Adrenal gland (tissue), 12 donors: ENCODE data around the gene COL16A1. TPM values are rescaled to one million over a fixed set of nuclear protein-coding genes. Genes with fewer than 3 reads are reported as not detected.
A peak's percentile ranks its signal among the peaks of the same experiment; 100 is the strongest.

Experiments
- DNase-seq, 7 donors: peaks; one replicate each; pipeline ENCODE4 v3.0.0-alpha.2; 2019 to 2020
- H3K27ac ChIP-seq, 5 donors: fragments of 200-600 bp; sonication (generic) in 4 of 5; 1 replicate in 3 of 5; 2 replicates in 2 of 5; pipeline versions ENCODE4 v1.5.1 to v1.8.0; 2016 to 2020; ENCODE audit warnings: mild to moderate bottlenecking in 1 of 5
- H3K27me3 ChIP-seq: fragments of 200-600 bp; 2 replicates; pipeline ENCODE4 v1.8.0; 2021
- H3K36me3 ChIP-seq, 2 donors: fragments of 200-600 bp; replicated peaks in 1 of 2; 1 replicate in 1 of 2; 2 replicates in 1 of 2; pipeline versions ENCODE4 v1.5.1 to v1.8.0; 2018 to 2022
- H3K4me1 ChIP-seq, 2 donors: fragments of 200-600 bp; replicated peaks in 1 of 2; 1 replicate in 1 of 2; 2 replicates in 1 of 2; pipeline versions ENCODE4 v1.5.1 to v1.8.0; 2018 to 2021
- H3K4me3 ChIP-seq, 4 donors: fragments of 200-600 bp; sonication (generic) in 3 of 4; one replicate each; pipeline ENCODE4 v1.5.1; 2016 to 2018
- H3K9me3 ChIP-seq, 3 donors: fragments of 200-600 bp; sonication (generic) in 1 of 3; replicated peaks in 1 of 3; 1 replicate in 2 of 3; 2 replicates in 1 of 3; pipeline versions ENCODE4 v1.5.1 to v1.8.0; 2016 to 2021
- CTCF ChIP-seq, 6 experiments: fragments of 450-650 bp in 4 of 6; fragments of 200-600 bp in 2 of 6; sonication (generic) in 1 of 6; IDR thresholded peaks; 1 replicate in 5 of 6; 2 replicates in 1 of 6; pipeline versions ENCODE4 v1.5.1 to v1.8.0; 2016 to 2021; ENCODE audit warnings: antibody characterized with exemption in 6 of 6, mild to moderate bottlenecking in 2 of 6, moderate library complexity in 1 of 6
- POLR2A ChIP-seq, 2 donors: fragments of 450-650 bp; IDR thresholded peaks; one replicate each; pipeline ENCODE4 v1.6.1; 2017; ENCODE audit warnings: antibody characterized with exemption in 2 of 2, mild to moderate bottlenecking in 2 of 2, moderate library complexity in 1 of 2
- WGBS, 4 donors: extraction: QIAGEN DNeasy Blood & Tissue Kit in 2 of 4; methylation state at CpG; one replicate each; pipeline versions ENCODE4 v1.1.5 to v1.1.7; 2013 to 2017; 5-methylcytosine and 5-hydroxymethylcytosine counted together
- intact Hi-C, 2 donors: fragments of 100-400 bp; cut with DNase I; formaldehyde crosslinking; loops; one replicate each; pipeline versions ENCODE4 v1.14.1 to v1.15.0; 2022 to 2023
- polyA plus RNA-seq, 3 donors: library from polyadenylated mRNA; stranded (reverse); fragments of 200-250 nt in 2 of 3; fragments of 350-450 nt in 1 of 3; fragmentation: Illumina TruSeq in 1 of 3; extraction: RNeasy Lipid Tissue Mini Kit (QIAGEN cat#74804) in 1 of 3; gene quantifications; one replicate each; pipeline ENCODE4 v1.2.3, GENCODE V29; 2013 to 2014
- total RNA-seq, 9 donors: library from RNA; depleted of rRNA in 4 of 9; stranded (reverse); fragments of >200 nt in 4 of 9; fragments of 120-200 nt in 1 of 9; fragmentation: NEBNext Ultra II Directional in 1 of 9; extraction: Animal tissue kit (Norgen Biotek cat#: 25700) in 1 of 9; gene quantifications; one replicate each; pipeline versions ENCODE4 v1.1.0 to v1.2.4, GENCODE V29; 2013 to 2023
- donor health status: healthy with polysubstance abuse.
- donor health status: Bipolar disorder and iron deficiency.
- donor health status: DM: yes; HTN: yes; CAD: no.
- donor health status: DM: no; HTN: no; CAD: no.
- donor health status: DM: no; HTN: no; CAD: no.
- donor health status: DM: yes; HTN: yes; CAD: no.

The COL16A1 gene
- total and polyA plus RNA-seq, 12 donors = 6.1 to 129 (median 26.9) TPM

GRCh38 chr1:31643976-31644559 is 59.7 kb downstream of the COL16A1 start:
- H3K27me3 ChIP-seq = no peaks in the 10 kb centered on the region
- peak overlapping the region; percentile 69 to 87 (median 80) for H3K4me3 ChIP-seq
- no peak for DNase-seq
- TF ChIP-seq POLR2A (IDR thresholded peaks at IDR 0.05) = no peak
- no peak for TF ChIP-seq CTCF (IDR thresholded peaks at IDR 0.05)
- no peaks in the 10 kb centered on the region for H3K36me3 ChIP-seq
- peaks cover 10 to 33% of the 10 kb centered on the region in 2 donors for H3K4me1 ChIP-seq
- 2 to 7% (median 4%) methylated on average over 11 to 18 of the region's 18 CpGs for WGBS, 4 donors
- intact Hi-C loops = no loop called here
- no peaks in the 10 kb centered on the region for H3K9me3 ChIP-seq
- peak overlapping the region; percentile 85 to 99 (median 96) for H3K27ac ChIP-seq

- 87 to 97% (median 93%) methylated on average over 3 of the region's 3 CpGs for WGBS, 4 donors
- H3K4me3 ChIP-seq = no peak overlapping the region
- no peak overlapping the region for H3K27ac ChIP-seq
- H3K36me3 ChIP-seq = no peaks in the 10 kb centered on the region
- TF ChIP-seq POLR2A (IDR thresholded peaks at IDR 0.05) = no peak
- no peak for TF ChIP-seq CTCF (IDR thresholded peaks at IDR 0.05)
- intact Hi-C loops = no loop called here
- no peaks in the 10 kb centered on the region for H3K9me3 ChIP-seq
- no peak for DNase-seq
- peaks cover 10 to 35% of the 10 kb centered on the region in 2 donors for H3K4me1 ChIP-seq
- no peaks in the 10 kb centered on the region for H3K27me3 ChIP-seq
Observed at GRCh38 chr1:31642897-31643296, 60.9 kb downstream of the COL16A1 start.

DNA sequence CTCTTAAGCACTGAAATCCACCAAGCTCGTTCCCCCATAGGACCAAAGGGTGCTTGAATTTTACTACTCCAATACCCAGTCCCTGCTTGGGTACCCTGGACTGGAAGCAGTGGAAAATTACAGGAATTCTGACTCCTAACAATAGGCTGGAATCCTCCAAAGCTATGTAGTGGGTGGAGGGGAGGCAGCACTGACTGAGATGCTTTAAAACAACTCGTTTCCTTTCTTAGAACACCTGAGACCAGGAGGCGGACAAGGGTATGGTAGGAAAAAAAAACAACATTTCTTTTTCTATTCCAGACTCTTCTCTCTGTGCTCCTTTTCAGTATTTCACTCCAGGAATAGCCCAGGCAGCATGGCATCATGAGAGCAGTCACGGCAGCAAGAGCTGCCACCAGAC is 61.5 kb downstream of the COL16A1 start:
- Histone ChIP-seq H3K36me3 (no peaks in the 10 kb centered on the region), H3K4me3 (no peak overlapping the region), H3K27ac (no peak overlapping the region), H3K9me3 (no peaks in the 10 kb centered on the region), H3K4me1 (peaks cover 10 to 35% of the 10 kb centered on the region in 2 donors), H3K27me3 (no peaks in the 10 kb centered on the region)
- intact Hi-C loops = no loop called here
- DNase-seq = no peak
- TF ChIP-seq CTCF (IDR thresholded peaks at IDR 0.05) (no peak), POLR2A (IDR thresholded peaks at IDR 0.05) (no peak)
- WGBS, 4 donors = 89 to 94% (median 90%) methylated on average over 4 of the region's 4 CpGs

DNA sequence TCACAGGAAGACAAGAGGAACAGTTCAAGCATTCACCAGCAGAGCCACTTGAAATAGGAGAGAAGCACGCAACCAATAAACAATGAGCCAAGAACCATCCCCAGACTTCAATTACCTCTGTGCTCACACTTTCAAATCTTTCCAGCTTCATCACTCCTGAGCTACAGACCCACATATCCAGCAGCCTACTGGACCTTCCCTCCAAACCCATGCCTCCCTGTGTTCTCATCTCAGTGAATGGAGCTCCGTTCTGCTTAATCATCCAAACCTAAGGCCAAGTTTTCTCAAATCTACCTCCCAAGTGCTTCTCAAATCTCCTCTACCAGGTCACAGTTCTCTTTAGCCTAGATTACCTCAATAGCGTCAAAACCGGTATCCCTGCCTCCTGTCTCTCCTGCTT is 62.9 kb downstream of the COL16A1 start:
- H3K27ac ChIP-seq = no peak overlapping the region
- 88 to 89% (median 89%) methylated on average over 4 of the region's 4 CpGs for WGBS, 4 donors

More for the DNA sequence above, 62.9 kb downstream of the COL16A1 start:
- peaks cover 10 to 44% of the 10 kb centered on the region in 2 donors for H3K4me1 ChIP-seq
- TF ChIP-seq POLR2A (IDR thresholded peaks at IDR 0.05) (no peak), CTCF (IDR thresholded peaks at IDR 0.05) (no peak)
- intact Hi-C loops = no loop called here
- no peak overlapping the region for H3K4me3 ChIP-seq
- no peaks in the 10 kb centered on the region for H3K9me3 ChIP-seq
- no peaks in the 10 kb centered on the region for H3K36me3 ChIP-seq
- DNase-seq = no peak
- no peaks in the 10 kb centered on the region for H3K27me3 ChIP-seq
